Prostate gland (tissue), 2 donors: ENCODE results near the gene ADGRD1.

Source experiments
- CTCF ChIP-seq, 4 experiments: fragments of 200-600 bp in 2 of 4; fragments of 450-650 bp in 2 of 4; sonication (generic) in 2 of 4; IDR thresholded peaks; 1 replicate in 3 of 4; 2 replicates in 1 of 4; pipeline ENCODE4 v1.5.1; 2016 to 2019; ENCODE audit warnings: antibody characterized with exemption in 4 of 4, mild to moderate bottlenecking in 2 of 4, moderate library complexity in 2 of 4
- POLR2A ChIP-seq: fragments of 450-650 bp; IDR thresholded peaks from one replicate; pipeline ENCODE4 v1.6.1; 2016; ENCODE audit warnings: antibody characterized with exemption, mild to moderate bottlenecking
- POLR2AphosphoS5 ChIP-seq: sonication (generic); formaldehyde crosslinking; IDR thresholded peaks from one replicate; pipeline ENCODE4 v1.6.1; 2017; ENCODE audit warnings: antibody characterized with exemption

GRCh38 chr12:130911193-130911592 is 42.5 kb upstream of the ADGRD1 start:
- TF ChIP-seq POLR2A = no peak
- TF ChIP-seq CTCF (IDR thresholded peaks at IDR 0.05) = no peak
- TF ChIP-seq POLR2AphosphoS5 = no peak
